Activated naive CD4-positive, alpha-beta T cell (primary cell): ENCODE measurements around the gene DRAM1.
"Not testable (repeated sequence)": the region's sequence is repeated elsewhere in the genome, so short reads cannot be mapped to it uniquely, and the experiment has no call there.

Experiments
- DNase-seq, 4 experiments: peaks; one replicate each; lab custom pipeline; 2025; lab: John Stamatoyannopoulos, UW

The DRAM1 gene

DNA sequence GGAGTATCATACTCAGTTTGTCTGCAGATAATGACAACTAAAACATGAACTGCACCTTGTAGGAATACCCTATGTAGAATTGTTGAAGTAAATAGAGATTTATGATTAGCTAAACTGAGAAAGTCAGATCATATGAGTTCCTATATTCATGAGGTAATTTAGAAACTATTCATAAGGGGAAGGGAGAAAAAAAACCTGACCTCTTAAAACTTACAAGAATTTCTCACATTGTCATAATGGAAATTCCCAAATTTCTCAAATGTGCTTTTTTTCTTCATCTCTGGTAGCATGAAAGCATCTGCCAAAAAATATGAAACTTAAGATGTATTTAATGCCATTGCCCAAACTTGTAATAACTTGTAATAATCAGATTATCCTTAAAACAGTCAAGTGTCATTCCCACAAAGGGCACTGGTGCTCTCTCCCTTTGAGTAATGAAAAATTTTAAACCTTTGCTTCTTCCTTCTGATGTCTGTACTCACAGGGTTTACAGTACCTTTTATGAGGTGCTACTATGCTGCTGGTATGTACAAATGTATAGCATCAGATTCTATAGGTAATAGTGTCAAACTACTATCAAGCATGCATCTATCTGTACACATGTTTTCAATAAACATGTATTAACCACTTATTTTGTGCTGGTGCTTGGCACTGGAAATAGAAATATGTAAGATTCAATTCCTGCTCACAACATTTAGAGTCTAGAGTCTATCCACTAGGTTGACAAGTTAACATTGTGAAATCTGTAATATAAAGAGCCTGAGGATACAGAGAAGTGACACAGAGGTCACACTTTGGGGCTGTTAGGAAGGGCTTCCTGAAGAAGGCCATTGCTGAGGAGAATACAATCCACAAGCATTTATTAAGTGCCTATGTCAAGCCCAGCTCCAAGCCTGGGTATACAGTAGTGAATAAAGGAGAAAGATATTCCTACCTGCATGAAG, 17.4 kb upstream of the DRAM1 start:
- no peak for DNase-seq

DNA sequence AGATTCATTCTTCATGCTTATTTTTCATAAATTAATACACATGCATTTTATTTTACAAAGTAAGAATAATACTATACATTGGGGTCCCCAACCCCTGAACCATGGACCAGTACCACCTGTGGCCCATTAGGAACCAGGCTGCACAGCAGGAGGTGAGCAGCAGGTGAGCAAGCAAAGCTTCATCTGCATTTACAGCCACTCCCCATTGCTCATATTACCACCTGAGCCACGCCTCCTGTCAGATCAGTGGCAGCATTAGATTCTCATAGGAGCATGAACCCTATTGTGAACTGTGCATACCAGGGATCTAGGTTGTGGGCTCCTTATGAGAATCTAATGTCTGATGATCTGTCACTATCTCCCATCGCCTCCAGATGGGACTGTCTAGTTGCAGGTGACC, 15.7 kb upstream of the DRAM1 start:
- DNase-seq, result not testable (repeated sequence)

DNA sequence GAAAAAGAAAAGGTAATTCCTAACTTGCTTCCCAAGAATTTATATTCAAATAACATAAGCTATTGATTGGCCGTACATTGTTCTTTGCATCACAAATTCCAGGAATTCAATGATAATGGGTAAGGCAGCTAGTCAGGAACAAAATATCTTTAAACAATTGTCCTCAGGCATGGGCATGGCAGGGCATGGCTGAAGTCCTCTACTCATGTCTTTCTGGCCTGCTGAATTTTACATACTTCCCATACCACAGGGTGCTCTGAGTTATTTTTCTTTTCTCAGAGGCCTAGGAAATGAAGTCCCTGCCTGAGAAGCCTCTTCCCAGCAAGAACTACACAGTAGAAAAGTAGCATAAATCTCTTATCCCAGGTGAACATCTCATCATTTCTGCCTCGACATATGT, 15.1 kb upstream of the DRAM1 start:
- no peak for DNase-seq

DNA sequence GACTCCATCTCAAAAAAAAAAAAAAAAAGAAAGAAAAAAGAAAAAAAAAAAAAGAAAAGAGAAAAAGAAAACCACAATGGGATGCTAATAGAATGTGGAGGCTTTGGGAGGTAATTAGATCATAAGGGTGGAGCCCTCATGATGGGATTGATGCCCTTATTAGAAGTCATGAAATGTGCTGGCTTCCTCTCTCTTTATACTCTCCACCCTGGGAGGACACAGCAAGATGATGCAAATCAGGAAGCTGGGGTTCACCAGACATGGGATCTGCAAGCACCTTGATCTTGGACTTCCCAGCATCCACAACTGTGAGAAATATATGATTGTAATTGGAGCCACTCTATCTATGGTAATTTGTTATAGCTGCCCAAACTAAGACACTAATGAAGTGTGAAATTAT, 13.4 kb upstream of the DRAM1 start:
- DNase-seq, result no peak

DNA sequence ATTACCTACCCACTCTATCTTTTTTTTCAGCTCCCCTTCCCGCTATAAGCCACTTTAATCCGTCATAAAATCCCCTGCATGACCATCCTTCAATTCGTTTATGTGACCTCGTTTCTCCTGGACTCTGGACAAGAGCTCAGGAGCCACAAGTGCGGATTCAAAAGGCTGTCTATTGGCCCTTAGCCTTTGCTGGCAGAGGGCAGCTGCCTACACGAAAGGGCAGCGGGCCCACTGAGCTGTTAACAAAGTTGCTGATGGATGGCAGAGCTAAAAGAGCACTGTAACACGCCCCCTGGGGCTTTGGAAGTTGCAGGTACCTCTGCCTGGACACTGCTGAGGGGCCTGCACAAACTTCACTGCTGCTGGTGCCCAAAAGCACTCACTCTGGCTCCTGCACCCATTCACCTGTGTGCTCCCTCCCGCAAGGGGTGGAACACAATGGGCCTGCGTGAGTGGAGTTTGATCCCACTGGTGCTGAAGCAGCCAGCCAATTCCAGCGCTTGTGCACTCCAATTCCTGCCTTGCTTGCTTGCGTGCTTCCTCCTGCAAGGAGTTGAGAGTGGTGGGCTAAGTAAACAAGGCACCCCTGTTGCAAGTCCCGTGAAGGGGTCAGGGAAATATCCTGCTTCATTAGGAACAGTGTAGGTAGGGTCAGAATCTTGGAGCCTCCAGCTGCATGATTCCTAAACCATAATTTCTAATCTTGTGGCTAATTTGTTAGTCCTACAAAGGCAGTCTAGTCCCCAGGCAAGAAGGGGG, 10.6 kb upstream of the DRAM1 start:
- DNase-seq, result no peak

DNA sequence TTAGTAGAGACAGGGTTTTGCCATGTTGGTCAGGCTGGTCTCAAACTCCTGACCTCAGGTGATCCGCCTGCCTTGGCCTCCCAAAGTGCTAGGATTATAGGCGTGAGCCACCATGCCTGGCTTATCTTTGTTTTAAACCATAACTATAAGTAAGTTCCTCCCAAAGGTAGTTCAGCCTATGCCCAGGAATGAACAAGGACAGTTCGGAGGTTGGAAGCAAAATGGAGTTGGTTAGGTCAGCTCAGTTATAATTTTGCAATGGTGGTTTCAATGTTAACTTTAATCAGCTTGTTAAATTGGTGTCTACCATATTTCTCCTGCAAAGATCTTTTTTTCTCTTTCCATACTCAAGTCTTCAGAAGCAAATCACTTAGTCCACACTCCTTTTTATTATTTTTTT, 9.8 kb upstream of the DRAM1 start:
- DNase-seq, result not testable (repeated sequence)

DNA sequence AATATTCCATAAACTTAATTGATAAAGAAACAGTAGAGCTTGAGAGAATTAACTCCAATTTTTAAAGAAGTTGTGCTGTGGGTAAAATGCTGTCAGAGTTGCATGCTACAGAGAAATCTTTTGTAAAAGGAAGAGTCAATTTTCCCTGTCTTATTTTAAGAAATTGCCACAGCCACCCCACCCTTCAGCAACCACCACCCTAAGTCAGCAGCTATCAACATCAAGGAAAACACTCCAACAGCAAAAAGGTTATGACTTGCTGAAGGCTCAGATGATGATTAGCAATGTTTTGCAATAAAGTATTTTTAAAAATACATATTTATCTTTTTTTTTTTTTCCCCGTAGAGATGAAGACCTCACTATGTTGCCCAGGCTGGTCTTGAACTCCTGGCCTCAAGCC, 6.5 kb upstream of the DRAM1 start:
- DNase-seq, result no peak

DNA sequence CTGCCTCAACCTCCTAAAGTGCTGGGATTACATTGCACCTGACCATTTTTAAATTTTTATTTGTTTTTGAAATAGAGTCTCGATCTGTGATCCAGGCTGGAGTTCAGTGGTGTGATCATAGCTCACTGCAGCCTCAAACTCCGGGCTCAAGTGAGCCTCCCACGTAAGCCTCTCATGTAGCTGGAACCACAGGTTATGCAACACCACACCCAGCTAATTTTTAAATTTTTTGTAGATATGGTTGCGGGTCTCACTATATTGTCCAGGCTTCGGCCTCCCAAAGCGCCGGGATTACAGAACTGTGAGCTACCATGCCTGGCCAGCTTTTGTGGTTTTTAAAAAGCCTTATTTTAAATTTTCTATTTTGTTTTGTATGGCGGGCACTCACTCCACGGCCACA, 2.2 kb upstream of the DRAM1 start:
- no peak for DNase-seq

DNA sequence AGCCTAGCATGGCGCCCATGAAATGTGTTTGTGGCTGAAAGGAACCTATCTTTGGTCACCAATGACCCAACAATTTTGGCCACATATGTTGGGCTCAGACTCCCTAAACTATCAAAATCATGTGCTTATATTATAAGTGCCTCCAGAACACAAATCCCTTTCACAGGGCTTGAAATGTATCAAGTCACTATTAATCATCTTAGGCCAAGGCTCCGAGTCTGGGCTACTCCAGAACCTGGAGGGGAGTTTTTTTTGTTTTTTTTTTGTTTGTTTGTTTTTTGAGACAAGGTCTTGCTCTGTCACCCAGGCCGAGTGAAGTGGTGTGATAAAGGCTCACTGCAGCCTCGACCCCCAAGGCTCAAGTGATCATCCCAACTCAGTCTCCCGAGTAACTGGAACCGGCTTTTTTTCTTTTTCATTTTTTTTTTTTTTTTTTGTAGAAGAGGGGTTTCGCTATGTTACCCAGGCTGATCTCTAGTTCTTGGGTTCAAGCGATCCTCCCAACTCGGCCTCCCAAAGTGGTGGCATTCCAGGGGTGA, 989 bp upstream of the DRAM1 start:
- no peak for DNase-seq

DNA sequence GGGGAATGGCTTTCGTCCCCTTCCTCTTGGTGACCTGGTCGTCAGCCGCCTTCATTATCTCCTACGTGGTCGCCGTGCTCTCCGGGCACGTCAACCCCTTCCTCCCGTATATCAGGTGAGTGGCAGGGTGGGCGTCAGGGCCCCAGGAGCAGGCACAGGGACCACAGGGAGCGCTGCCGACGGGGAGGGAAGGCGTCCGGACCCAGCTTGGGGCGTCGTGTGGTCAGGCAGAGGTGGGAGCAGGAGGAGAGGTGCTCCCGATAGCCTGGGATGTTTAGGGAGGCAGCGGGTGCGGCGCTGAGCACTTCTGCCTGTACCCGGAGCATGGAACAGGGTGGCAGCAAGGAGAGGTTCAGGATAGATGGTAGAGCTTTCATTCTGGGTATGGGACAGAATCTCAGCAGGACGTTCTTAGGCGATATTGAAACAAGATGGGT, 444 bp downstream of the DRAM1 start:
- DNase-seq, result no peak

DNA sequence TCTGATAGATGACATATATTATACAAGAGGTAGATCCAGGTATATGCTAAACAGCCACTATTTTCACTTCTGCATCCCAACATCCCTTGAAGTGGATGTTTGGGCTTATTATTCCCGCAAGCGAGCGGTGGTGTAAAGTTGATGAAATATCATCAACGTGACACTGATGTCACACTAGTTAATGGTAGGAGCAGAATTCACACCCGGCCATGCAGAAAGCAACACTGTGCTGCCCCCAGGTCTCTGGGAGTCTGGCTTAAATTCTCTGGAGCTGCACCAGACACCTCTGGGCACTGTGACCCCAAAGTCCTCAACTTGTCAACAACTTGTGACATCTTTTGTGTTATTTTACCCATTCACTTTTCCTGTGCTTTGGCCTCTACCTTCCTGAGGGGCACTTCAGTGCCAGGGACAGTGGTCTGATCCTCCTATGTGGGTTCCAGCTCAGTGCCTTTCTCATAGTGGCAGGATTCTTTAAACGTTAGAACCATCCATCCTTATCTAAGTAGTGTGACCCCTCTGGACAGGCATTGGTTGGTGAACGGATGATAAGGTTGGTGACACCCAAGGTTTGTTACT, 952 bp downstream of the DRAM1 start:
- DNase-seq, result no peak

DNA sequence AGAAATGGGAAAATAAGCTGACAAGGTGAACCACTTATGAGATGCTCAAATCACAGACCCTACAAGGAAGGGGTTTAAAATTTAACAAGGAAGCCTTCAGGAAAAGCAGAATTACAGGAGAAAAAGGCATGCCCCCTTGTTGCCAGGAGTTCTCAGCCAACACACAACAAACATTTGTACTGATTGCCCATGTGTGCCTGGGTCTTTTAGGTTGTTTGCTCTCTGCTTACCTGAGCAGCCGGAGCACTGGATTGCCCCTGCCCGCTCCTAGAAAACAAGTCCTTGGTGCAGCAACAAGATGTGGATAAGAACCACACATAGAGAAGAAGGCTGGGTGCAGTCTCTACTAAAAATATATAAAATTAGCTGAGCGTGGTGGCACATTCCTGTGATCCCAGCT, 3.4 kb downstream of the DRAM1 start:
- DNase-seq, result no peak

DNA sequence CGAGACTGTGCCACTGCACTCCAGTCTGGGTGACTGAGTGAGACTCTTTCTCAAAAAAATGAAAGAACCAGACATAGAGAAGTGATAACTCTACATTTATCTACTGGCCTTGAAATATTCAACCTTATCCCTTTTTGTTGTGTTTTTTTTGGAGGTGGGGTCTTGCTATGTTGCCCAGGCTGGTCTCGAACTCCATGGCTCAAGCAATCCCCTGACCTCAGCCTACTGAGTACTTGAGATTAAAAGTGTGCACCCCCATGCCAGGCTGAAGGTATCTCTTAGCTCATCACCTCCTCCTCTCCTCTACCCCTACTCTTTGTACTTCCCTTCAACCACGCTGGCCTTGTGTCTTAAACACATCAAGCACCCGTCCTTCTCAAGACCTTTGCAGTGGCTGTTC, 3.8 kb downstream of the DRAM1 start:
- DNase-seq, result no peak

DNA sequence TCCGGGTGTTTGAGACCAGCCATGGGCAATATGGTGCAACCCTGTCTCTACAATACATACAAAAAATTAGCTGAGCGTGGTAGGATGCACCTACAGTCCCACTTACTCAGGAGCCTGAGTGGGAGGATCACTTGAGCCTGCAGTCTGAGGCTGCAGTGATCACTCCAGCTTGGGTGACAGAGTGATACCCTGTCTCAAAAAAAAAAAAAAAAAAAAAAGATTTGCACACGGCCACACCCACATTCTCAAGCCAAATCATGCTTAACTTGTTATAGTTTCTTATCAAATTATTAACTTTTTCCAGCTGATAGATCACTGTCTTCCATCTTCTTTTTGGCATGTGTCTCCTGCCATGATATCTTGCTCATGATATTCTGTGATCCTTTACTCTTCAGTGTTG, 6.8 kb downstream of the DRAM1 start:
- DNase-seq, result no peak

DNA sequence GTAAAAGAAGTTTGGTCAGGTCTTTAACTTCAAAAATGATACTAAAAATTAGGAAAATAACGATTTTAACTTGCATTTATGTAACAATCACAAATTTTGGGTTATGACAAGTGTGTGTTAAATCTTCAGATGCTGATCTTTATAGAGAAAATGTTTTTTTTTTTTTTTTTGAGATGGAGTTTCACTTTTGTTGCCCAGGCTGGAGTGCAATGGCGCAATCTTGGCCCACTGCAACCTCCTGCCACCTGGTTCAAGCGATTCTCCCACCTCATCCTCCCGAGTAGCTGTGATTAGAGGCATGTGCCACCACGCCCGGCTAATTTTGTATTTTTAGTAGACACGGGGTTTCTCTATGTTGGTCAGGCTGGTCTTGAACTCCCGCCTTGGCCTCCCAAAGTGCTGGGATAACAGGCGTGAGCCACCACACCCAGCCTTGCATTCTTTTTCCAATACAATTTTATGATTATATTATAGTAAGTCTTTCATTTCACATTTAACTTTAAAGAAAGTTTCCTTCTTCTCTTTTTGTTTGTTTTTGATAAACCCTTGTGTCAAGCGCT, 7.5 kb downstream of the DRAM1 start:
- DNase-seq, result not testable (repeated sequence)

DNA sequence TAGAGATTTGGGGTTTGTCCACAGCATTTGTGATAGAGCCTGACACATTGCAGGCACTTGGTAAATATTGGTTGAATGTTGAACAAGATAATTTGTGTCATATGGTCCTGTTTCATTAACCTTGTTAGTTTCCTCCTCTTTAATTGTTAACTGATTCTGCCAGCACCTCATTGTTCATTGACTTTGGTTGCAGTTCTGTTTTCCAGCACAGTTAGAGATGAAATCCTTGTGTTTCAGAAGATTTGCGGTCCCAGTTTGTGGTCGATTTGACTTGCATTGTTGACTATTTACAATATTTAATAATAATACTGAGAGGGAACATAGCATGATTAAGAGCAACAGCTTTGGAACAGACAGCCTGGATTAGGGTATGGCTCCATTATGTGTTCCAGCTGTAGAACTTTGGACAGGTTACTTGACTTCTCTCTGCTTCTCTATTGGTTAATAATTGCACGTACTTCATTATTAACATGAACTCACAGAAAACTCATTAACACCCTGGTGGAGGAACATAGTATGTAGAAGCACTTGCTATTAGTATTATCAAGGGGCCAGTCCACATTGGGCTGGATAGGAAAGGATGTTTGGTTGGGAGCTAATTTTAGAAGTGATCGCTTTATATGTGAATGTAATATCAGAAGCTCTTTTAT, 8.7 kb downstream of the DRAM1 start:
- no peak for DNase-seq

DNA sequence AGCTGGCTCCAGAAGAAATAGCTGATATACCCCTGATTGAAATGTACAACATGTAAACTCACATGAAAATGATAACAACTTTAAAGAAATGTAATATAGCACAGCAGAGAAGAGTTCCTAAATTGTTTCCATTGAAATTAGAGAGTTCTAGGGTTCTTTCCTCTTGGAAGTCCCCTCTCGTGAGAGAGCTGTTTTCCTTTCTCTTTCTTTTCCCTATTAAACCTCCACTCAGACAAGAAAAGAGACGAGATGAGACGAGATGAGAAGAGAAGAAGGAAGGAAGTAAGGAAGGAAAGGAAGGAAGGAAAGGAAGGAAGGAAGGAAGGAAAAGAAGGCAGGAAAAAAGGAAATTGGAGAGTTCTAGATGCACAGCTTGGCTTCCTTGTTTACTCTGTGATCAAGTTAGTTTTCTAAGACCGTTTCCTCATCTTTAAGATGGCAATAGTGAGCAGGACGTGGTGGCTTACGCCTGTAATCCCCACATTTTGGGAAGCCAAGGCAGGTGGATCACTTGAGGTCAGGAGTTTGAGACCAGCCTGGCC, 11.9 kb downstream of the DRAM1 start:
- DNase-seq, result no peak

DNA sequence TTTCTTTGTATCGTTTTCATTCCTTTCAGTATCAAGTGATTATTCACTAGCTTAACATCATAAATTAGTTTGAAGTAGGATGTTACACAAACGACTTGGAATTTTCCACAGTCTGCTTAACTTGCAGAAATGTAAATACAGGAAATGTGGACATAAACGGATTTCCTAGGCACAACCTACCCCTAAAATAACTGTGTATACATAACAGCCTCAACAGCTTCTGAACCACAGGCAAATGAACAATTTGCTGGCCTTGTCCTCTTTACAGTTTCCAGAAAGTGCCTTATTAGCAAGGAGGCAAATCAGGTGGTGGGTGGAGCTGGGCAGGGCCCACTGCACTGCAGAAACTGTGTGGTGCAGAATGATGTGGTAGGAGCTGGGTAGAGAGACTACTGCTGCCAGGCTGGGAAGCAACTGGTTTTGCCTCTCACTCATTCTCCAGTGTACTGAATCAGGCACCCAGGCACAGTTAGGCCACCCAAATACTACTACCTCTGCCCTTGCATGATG, 14.1 kb downstream of the DRAM1 start:
- DNase-seq, result no peak

DNA sequence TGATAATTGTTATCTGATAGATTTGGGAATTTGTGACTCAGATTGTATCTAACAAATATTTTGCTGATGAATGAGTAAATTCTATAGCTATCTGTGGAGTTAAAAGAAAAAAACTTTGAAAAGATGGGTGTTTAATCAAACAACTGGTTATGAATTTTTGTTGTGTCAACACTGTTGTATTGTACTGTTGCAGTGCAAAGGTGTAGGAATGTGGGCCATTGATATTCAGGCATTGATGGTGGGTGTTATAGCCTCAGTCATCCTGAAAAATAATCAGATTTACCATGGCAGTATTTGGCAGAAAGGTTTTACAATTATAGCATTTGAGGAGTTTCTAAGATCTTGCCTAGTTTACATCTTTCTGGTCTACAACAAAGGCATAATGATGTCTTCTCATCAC, 15.4 kb downstream of the DRAM1 start:
- no peak for DNase-seq

DNA sequence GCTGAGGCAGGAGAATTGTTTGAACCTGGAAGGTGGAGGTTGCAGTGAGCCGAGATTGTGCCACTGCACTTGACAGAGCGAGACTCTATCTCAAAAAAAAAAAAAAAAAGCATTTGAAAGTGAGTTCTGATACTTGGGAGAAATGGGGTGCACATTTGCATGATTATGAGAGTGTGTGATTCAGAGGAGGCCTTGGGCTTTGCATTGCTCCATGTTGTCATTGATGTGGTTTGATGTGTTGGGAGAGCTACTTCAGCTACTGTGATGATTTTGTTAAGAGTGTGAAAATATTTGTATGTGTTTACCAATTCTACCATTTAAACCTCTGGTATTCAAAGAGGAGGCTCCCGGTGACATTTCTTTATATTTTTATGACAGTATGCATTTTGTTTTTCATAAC, 24.4 kb downstream of the DRAM1 start:
- DNase-seq, result no peak

DNA sequence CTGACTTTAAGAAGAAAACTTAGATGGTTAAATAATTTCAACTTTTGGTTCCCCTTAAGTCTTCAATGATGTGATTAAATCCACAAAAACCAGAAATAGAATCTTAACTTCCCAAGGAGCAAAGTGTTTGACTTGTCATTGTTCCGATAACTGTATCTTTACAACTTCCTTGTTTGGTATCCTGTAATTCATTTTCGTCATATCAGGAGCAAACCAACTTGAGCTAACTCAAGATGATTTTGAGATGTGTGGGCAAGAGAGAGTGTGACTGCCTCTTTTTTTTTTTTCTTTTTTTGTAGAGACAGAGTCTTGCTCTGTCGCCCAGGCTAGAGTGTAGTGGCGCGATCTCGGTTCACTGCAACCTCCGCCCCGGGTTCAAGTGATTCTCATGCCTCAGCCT, 25.3 kb downstream of the DRAM1 start:
- no peak for DNase-seq
